SH-SY5Y (cell line): ENCODE measurements around the gene ZNF726.

ENCODE experiments used
- GATA2 ChIP-seq: IDR thresholded peaks from 2 replicates; pipeline ENCODE4 v1.6.1; 2011; ENCODE audit warnings: mild to moderate bottlenecking, low read depth, low read length
- GATA3 ChIP-seq: IDR thresholded peaks from 2 replicates; pipeline ENCODE4 v1.6.1; 2011; ENCODE audit warnings: low read depth, mild to moderate bottlenecking, low read length, moderate library complexity

DNA sequence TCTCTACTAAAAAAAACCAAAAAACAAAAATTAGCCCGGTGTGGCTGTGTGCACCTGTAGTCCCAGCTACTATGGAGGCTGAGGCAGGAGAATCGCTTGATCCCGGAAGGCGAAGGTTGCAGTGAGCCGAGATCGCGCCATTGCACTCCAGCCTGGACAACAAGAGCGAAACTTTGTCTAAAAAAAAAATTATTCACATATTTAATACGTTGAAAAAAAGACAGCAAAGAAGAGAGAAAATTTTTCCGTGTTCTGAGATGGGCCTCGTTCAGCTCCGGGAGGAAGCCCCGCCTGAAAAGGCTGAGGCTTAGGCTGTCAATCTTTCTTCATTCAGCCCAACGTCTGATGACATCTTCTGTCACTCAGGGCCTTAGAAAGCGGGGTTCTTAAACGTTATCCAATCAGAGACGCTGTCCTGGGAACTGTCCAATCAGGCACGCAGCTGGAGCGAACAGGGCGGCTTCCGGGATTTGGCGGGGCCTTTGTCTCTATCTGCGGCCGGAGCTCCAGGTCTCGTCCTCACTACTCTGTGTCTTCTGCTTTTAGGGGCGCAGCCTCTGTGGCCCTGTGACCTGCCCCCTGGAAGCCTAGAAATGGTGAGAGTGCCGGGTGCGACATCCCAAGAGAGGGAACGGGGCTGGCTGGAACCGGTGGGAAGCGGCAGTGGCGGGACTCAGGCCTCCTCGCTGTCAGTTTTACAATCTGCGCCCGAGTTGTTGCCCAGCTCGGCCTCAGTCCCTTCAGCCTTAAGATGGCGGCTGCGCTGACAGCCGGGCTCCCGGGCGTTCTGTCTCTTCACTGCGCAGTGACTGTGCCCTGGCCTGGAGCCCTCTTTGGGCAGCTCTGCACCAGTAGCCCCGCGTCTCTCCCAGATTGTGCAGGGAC is at the start of gene ZNF726:
- TF ChIP-seq GATA2: 0 out of 2 replicates have a peak, but pooled peaks have one; percentile 10
- no peak for TF ChIP-seq GATA3
